HCT116 (cell line): ENCODE data around the gene P3H3. TPM values are rescaled to one million over a fixed set of nuclear protein-coding genes. Genes with fewer than 3 reads are reported as not detected.

Source experiments
- ATAC-seq: fragments of 200-7000 bp; cut with Tn5 transposase; 2 replicates; pipeline ENCODE4 v1.9.1; 2020; ENCODE audit warnings: mild to moderate bottlenecking, moderate library complexity
- BruUV-seq: library from RNA; stranded (reverse); fragments of 400-500 nt; replicated peaks from 2 replicates; lab custom pipeline; 2021; lab: Mats Ljungman, UMichigan
- CTCF ChIA-PET: fragments of 300-600 bp; sonication (Branson Sonifier 250); formaldehyde crosslinking; loops from one replicate; lab custom pipeline; 2021; ENCODE audit warnings: antibody characterized with exemption; lab: Charles Lee
- POLR2A ChIA-PET: fragments of 300-600, 350-600 bp; sonication (Branson Sonifier 250); formaldehyde crosslinking; loops from one replicate; lab custom pipeline; 2021; ENCODE audit warnings: antibody characterized with exemption; lab: Charles Lee
- RAD21 ChIA-PET, 2 experiments: fragments of 300-600 bp; sonication (Branson Sonifier 250); formaldehyde crosslinking; loops; one replicate each; lab custom pipeline; 2023; ENCODE audit warnings: low total read pairs in 2 of 2; ENCODE audit not compliant: uncharacterized antibody in 2 of 2, unreplicated experiment in 2 of 2, low non-redundant PET in 1 of 2; lab: Charles Lee
- DNase-seq: peaks from one replicate; pipeline ENCODE4 v3.0.0-alpha.2; 2010; ENCODE audit warnings: low read depth, low spot score
- H2AFZ ChIP-seq: fragments of 200-600 bp; shearing (Covaris generic), sonication (generic); 2 replicates; pipeline ENCODE4 v1.6.1; 2017; ENCODE audit warnings: low read depth, mixed run types, mixed read lengths, antibody characterized with exemption, low read length; ENCODE audit not compliant: poor library complexity, severe bottlenecking
- H3K27ac ChIP-seq: 2 replicates; pipeline ENCODE4 v1.5.1; 2012; ENCODE audit warnings: low read depth, low read length
- H3K27me3 ChIP-seq: fragments of 200-600 bp; sonication (generic); 2 replicates; pipeline ENCODE4 v1.6.1; 2016; ENCODE audit warnings: mixed run types, low read length, mixed read lengths; ENCODE audit not compliant: insufficient read depth
- H3K36me3 ChIP-seq, 2 experiments: fragments of 200-500 bp in 1 of 2; fragments of 200-600 bp in 1 of 2; sonication (Bioruptor generic) in 1 of 2; sonication (generic) in 1 of 2; 2 replicates each; pipeline versions ENCODE4 v1.5.1 to v1.6.1; 2014 to 2016; ENCODE audit warnings: low read length in 2 of 2, inconsistent platforms in 1 of 2, mixed read lengths in 1 of 2, mixed run types in 1 of 2; ENCODE audit not compliant: insufficient read depth in 2 of 2, control insufficient read depth in 1 of 2
- H3K4me1 ChIP-seq, 2 experiments: fragments of 200-600 bp in 1 of 2; sonication (generic) in 1 of 2; 2 replicates each; pipeline versions ENCODE4 v1.5.1 to v1.6.1; 2012 to 2017; ENCODE audit warnings: low read length in 2 of 2, inconsistent platforms in 1 of 2, mild to moderate bottlenecking in 1 of 2, mixed read lengths in 1 of 2, mixed run types in 1 of 2, moderate library complexity in 1 of 2; ENCODE audit not compliant: insufficient read depth in 2 of 2, control insufficient read depth in 1 of 2
- H3K4me2 ChIP-seq: fragments of 200-600 bp; sonication (generic); 2 replicates; pipeline ENCODE4 v1.6.1; 2017; ENCODE audit warnings: mixed run types, low read length, mixed read lengths
- H3K4me3 ChIP-seq, 2 experiments: fragments of 200-600 bp in 1 of 2; sonication (generic) in 1 of 2; replicated peaks in 1 of 2; 2 replicates each; pipeline ENCODE4 v1.5.1; 2011 to 2016; ENCODE audit warnings: low read length in 2 of 2, control low read depth in 1 of 2, low read depth in 1 of 2, mild to moderate bottlenecking in 1 of 2, mixed read lengths in 1 of 2, mixed run types in 1 of 2
- H3K79me2 ChIP-seq: fragments of 200-600 bp; sonication (generic); 2 replicates; pipeline ENCODE4 v1.6.1; 2017; ENCODE audit warnings: mild to moderate bottlenecking, mixed run types, low read length, moderate library complexity, mixed read lengths; ENCODE audit not compliant: insufficient read depth
- H3K9ac ChIP-seq: fragments of 200-600 bp; sonication (generic); 2 replicates; pipeline ENCODE4 v1.6.1; 2016; ENCODE audit warnings: low read length, mixed read lengths
- H3K9me2 ChIP-seq: fragments of 200-600 bp; sonication (generic), shearing (Covaris generic); 2 replicates; pipeline ENCODE4 v1.6.1; 2017; ENCODE audit warnings: mixed run types, mild to moderate bottlenecking, moderate library complexity; ENCODE audit not compliant: insufficient read depth
- H3K9me3 ChIP-seq, 2 experiments: fragments of 200-500 bp in 1 of 2; fragments of 200-600 bp in 1 of 2; sonication (Bioruptor generic) in 1 of 2; sonication (generic) in 1 of 2; 2 replicates each; pipeline ENCODE4 v1.6.1; 2014 to 2017; ENCODE audit warnings: low read length in 2 of 2, mixed read lengths in 2 of 2, inconsistent platforms in 1 of 2, low read depth in 1 of 2, mild to moderate bottlenecking in 1 of 2, mixed run types in 1 of 2, moderate library complexity in 1 of 2; ENCODE audit not compliant: control insufficient read depth in 1 of 2, insufficient read depth in 1 of 2
- H4K20me1 ChIP-seq: fragments of 200-600 bp; sonication (generic), shearing (Covaris generic); 2 replicates; pipeline ENCODE4 v1.6.1; 2017; ENCODE audit warnings: mixed run types, mild to moderate bottlenecking, moderate library complexity; ENCODE audit not compliant: insufficient read depth
- CEBPB ChIP-seq: IDR thresholded peaks from 2 replicates; pipeline ENCODE4 v1.6.1; 2012; ENCODE audit warnings: low read depth
- EGR1 ChIP-seq: IDR thresholded peaks from 2 replicates; pipeline ENCODE4 v1.6.1; 2012; ENCODE audit warnings: low read depth
- ELF1 ChIP-seq: IDR thresholded peaks from 2 replicates; pipeline ENCODE4 v1.6.1; 2012; ENCODE audit warnings: low read depth, borderline replicate concordance
- EZH2 ChIP-seq: fragments of 200-600 bp; sonication (generic); IDR thresholded peaks from 2 replicates; pipeline ENCODE4 v1.6.1; 2017; ENCODE audit warnings: antibody characterized with exemption, mixed run types
- JUND ChIP-seq: IDR thresholded peaks from 2 replicates; pipeline ENCODE4 v1.6.1; 2012
- POLR2A ChIP-seq: IDR thresholded peaks from 2 replicates; pipeline ENCODE4 v1.7.0; 2011; ENCODE audit warnings: borderline replicate concordance; ENCODE audit not compliant: insufficient read depth, insufficient read length; ENCODE audit errors: extremely low read depth
- RAD21 ChIP-seq: IDR thresholded peaks from 2 replicates; pipeline ENCODE4 v1.6.1; 2012; ENCODE audit warnings: low read depth, mild to moderate bottlenecking
- SIN3A ChIP-seq: IDR thresholded peaks from 2 replicates; pipeline ENCODE4 v1.6.1; 2012; ENCODE audit warnings: low read depth
- TCF7L2 ChIP-seq: IDR thresholded peaks from 2 replicates; pipeline ENCODE4 v1.7.0; 2011; ENCODE audit warnings: borderline replicate concordance, inconsistent platforms; ENCODE audit not compliant: insufficient read depth, insufficient read length; ENCODE audit errors: extremely low read depth
- YY1 ChIP-seq: IDR thresholded peaks from 2 replicates; pipeline ENCODE4 v1.6.1; 2011; ENCODE audit warnings: low read length, low read depth, moderate library complexity, mild to moderate bottlenecking; ENCODE audit not compliant: insufficient replicate concordance; ENCODE audit errors: extremely low read depth
- ZFX ChIP-seq: fragments of 450-650 bp; IDR thresholded peaks from 2 replicates; pipeline ENCODE4 v1.6.1; 2017
- ZNF274 ChIP-seq: fragments of 200-500 bp; sonication (Bioruptor generic); IDR thresholded peaks from 2 replicates; pipeline ENCODE4 v1.6.1; 2014; ENCODE audit warnings: mild to moderate bottlenecking, low read depth, low read length, inconsistent platforms
- intact Hi-C: fragments of 100-400 bp; cut with micrococcal nuclease; formaldehyde crosslinking; loops from 2 replicates; pipeline ENCODE4 v1.10.0; 2022
- total RNA-seq: library from RNA; stranded (reverse); gene quantifications from one replicate; pipeline ENCODE4 v1.2.1, GENCODE V29; 2021; ENCODE audit not compliant: unreplicated experiment
- TF ChIP-seq, protein P1 (sequence below): IDR thresholded peaks from 2 replicates; pipeline ENCODE4 v1.6.1; 2012
- TF ChIP-seq, protein P2 (sequence below), 3 experiments: fragments of 200-600 bp in 1 of 3; sonication (generic) in 1 of 3; IDR thresholded peaks in 2 of 3; conservative IDR thresholded peaks in 1 of 3; 2 replicates each; pipeline ENCODE4 v1.5.1; 2012 to 2017; ENCODE audit warnings: low read depth in 2 of 3, low read length in 2 of 3, antibody characterized with exemption in 1 of 3, borderline replicate concordance in 1 of 3, control low read depth in 1 of 3, mild to moderate bottlenecking in 1 of 3, mixed read lengths in 1 of 3, mixed run types in 1 of 3, moderate library complexity in 1 of 3; ENCODE audit not compliant: insufficient read depth in 1 of 3
- TF ChIP-seq, protein P3 (sequence below): IDR thresholded peaks from 2 replicates; pipeline ENCODE4 v1.6.1; 2012

Gene P3H3
- total RNA-seq, 1 experiment from 2014 or later = 32.2 TPM

DNA sequence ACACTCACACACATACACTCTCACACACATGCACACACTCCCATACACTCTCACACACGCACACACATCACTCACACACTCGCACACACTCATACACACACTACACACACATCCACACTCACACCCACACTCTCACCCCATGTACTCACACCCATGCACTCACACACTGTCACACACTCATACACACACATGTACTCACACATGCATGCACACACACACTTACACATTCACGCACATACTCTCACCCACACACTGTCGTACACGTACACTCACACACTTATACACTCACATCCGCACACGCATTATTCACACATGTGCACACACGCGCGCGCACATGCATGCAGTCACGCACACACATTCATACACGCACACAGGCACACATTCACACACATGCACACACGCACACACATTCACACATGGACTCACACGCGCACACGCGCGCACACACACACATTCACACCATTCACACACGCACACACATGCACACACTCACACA lies 10.5 kb upstream of the P3H3 start:
- POLR2A ChIA-PET = no interaction called here
- H2AFZ ChIP-seq = no peak overlapping the region

More for the DNA sequence above, 10.5 kb upstream of the P3H3 start:
- Histone ChIP-seq H4K20me1 (no peaks in the 10 kb centered on the region), H3K27me3 (peaks cover 6% of the 10 kb centered on the region; the same call in 1 of the 2 replicates), H3K79me2 (no peaks in the 10 kb centered on the region), H3K4me3 (no peak overlapping the region), H3K27ac (no peak overlapping the region), H3K4me2 (no peak overlapping the region), H3K9me3 (no peaks in the 10 kb centered on the region), H3K36me3 (no peaks in the 10 kb centered on the region), H3K9ac (no peak overlapping the region), H3K4me1 (peaks cover 13 to 20% of the 10 kb centered on the region in 2 experiments), H3K9me2 (no peaks in the 10 kb centered on the region)
- ATAC-seq (no peak), DNase-seq (no peak)
- intact Hi-C loops = no loop called here
- ChIA-PET RAD21 (no interaction called here), CTCF (no interaction called here)
- no peak for TF ChIP-seq TCF7L2
- TF ChIP-seq ELF1 = no peak
- no peak for TF ChIP-seq CEBPB
- TF ChIP-seq RAD21 = no peak
- TF ChIP-seq ZFX = no peak
- TF ChIP-seq, protein P1, sequence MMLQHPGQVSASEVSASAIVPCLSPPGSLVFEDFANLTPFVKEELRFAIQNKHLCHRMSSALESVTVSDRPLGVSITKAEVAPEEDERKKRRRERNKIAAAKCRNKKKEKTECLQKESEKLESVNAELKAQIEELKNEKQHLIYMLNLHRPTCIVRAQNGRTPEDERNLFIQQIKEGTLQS = no peak
- TF ChIP-seq JUND = no peak
- no peak for TF ChIP-seq SIN3A
- no peak for TF ChIP-seq ZNF274
- TF ChIP-seq EGR1 = no peak
- TF ChIP-seq EZH2 = no peak
- TF ChIP-seq, protein P2, sequence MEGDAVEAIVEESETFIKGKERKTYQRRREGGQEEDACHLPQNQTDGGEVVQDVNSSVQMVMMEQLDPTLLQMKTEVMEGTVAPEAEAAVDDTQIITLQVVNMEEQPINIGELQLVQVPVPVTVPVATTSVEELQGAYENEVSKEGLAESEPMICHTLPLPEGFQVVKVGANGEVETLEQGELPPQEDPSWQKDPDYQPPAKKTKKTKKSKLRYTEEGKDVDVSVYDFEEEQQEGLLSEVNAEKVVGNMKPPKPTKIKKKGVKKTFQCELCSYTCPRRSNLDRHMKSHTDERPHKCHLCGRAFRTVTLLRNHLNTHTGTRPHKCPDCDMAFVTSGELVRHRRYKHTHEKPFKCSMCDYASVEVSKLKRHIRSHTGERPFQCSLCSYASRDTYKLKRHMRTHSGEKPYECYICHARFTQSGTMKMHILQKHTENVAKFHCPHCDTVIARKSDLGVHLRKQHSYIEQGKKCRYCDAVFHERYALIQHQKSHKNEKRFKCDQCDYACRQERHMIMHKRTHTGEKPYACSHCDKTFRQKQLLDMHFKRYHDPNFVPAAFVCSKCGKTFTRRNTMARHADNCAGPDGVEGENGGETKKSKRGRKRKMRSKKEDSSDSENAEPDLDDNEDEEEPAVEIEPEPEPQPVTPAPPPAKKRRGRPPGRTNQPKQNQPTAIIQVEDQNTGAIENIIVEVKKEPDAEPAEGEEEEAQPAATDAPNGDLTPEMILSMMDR (IDR thresholded peaks at IDR 0.05 in 2 of 3, conservative IDR thresholded peaks at IDR 0.05 in 1 of 3; ENCODE audit: borderline replicate concordance in 1 of 3, insufficient read depth in 1 of 3, low read depth in 2 of 3, low read length in 2 of 3) = no peak
- no peak for TF ChIP-seq YY1
- TF ChIP-seq, protein P3, sequence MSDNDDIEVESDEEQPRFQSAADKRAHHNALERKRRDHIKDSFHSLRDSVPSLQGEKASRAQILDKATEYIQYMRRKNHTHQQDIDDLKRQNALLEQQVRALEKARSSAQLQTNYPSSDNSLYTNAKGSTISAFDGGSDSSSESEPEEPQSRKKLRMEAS = no peak
- TF ChIP-seq POLR2A = no peak
- BruUV-seq = no TSS peak
